Tibial nerve (tissue), 4 donors: ENCODE measurements around the gene DRAXIN.

ENCODE experiments used
- EP300 ChIP-seq, 2 donors: sonication (generic); formaldehyde crosslinking; IDR thresholded peaks; one replicate each; pipeline ENCODE4 v1.6.1; 2017; ENCODE audit warnings: antibody characterized with exemption in 2 of 2, mild to moderate bottlenecking in 1 of 2
- POLR2A ChIP-seq, 2 donors: fragments of 450-650 bp; IDR thresholded peaks; one replicate each; pipeline ENCODE4 v1.6.1; 2017; ENCODE audit warnings: antibody characterized with exemption in 2 of 2, mild to moderate bottlenecking in 2 of 2, moderate library complexity in 2 of 2
- TF ChIP-seq, protein P1 (sequence below), 5 experiments: fragments of 200-600 bp in 3 of 5; fragments of 450-650 bp in 2 of 5; sonication (generic) in 3 of 5; IDR thresholded peaks; one replicate each; pipeline ENCODE4 v1.5.1; 2016 to 2019; ENCODE audit warnings: antibody characterized with exemption in 5 of 5, mild to moderate bottlenecking in 3 of 5, moderate library complexity in 2 of 5

DNA sequence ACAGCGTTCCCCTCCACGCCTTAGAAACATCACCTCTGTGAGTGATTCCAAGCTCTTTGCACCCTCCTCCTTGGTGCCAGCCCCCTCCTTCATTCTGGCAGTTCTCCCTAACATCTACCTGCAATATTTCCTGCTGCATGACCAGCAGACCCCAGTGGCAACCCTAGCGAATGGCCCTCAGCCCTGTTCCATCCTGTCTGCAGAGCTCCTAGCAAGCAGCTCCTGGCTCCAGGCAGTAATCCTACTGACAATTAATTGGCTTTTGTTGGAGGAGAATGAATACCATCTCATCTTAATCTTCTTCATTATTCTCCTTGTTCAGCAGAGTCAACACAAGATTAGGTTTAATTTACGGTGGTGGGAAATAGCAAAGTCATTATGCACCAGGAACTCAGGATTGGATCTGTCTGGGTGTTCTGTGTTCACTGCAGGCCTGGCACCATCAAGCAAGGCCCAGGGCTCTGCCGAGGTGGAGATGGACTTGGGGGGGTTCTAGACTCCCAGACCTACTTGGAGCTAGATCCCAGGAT is 49.7 kb upstream of the DRAXIN start:
- TF ChIP-seq, protein P1, sequence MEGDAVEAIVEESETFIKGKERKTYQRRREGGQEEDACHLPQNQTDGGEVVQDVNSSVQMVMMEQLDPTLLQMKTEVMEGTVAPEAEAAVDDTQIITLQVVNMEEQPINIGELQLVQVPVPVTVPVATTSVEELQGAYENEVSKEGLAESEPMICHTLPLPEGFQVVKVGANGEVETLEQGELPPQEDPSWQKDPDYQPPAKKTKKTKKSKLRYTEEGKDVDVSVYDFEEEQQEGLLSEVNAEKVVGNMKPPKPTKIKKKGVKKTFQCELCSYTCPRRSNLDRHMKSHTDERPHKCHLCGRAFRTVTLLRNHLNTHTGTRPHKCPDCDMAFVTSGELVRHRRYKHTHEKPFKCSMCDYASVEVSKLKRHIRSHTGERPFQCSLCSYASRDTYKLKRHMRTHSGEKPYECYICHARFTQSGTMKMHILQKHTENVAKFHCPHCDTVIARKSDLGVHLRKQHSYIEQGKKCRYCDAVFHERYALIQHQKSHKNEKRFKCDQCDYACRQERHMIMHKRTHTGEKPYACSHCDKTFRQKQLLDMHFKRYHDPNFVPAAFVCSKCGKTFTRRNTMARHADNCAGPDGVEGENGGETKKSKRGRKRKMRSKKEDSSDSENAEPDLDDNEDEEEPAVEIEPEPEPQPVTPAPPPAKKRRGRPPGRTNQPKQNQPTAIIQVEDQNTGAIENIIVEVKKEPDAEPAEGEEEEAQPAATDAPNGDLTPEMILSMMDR (IDR thresholded peaks at IDR 0.05), result no peak
- TF ChIP-seq POLR2A (IDR thresholded peaks at IDR 0.05) (no peak), EP300 (IDR thresholded peaks at IDR 0.05) (no peak)
